HG03159 (cell line): ENCODE results near the gene EMC1.
"Not testable (repeated sequence)": the region's sequence is repeated elsewhere in the genome, so short reads cannot be mapped to it uniquely, and the experiment has no call there.

Source experiments
- ATAC-seq: cut with Tn5 transposase; IDR thresholded peaks from one replicate; pipeline ENCODE4 v1.9.1; 2021; ENCODE audit warnings: mild to moderate bottlenecking, moderate library complexity; ENCODE audit not compliant: unreplicated experiment

EMC1 gene

DNA sequence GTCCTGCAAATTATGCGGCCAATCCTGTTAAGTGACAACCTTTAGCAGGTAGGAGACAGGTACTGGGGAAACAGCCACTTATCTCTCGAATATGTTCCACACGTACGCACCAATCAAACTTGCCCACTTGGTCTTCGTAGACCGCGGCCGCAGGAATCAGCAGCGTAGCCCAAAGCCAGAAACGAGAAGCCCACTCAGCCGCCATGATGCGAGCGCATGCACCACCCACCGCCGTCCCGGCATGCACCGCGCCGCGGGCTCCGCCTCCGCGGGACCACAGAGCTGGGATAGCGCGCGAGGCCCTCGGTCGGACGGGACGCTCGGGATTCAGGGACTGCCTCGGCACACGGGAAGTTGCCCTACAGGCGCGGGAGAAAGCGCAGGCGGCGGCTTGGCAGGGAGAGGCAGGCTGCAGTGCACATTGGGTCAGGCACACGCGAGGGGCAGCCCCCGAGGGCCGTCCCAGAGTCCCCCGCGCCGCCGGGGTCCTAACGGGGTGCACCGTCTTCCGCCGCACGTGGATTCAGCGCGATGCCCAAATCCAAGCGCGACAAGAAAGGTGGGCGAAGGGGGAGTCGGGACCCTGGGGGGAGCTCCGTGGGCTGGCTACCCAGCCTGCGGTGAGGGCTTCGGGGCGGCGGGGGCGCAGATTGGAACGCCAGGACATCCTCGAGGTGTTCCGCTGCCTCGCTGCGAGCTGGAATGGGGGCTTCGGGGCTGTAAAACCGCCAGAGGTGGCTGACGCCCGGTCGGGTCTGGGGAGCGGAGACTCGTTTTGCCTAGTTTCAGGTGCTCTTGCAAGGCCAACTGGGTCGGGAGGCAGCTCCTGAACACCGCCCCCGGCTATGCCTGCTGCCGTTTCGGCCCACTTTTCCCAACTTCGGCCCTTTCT lies at the start of gene EMC1, which contains the start of gene MRTO4:
Gene EMC1, minus strand, starts transcription at position 220 of the 892 bp plus-strand sequence. Its CDS starts 15 bp downstream, at position 205.
Gene MRTO4, plus strand, starts transcription at position 501 of the 892 bp plus-strand sequence. Its CDS starts 31 bp downstream, at position 532.
- peak; percentile 81 for ATAC-seq

DNA sequence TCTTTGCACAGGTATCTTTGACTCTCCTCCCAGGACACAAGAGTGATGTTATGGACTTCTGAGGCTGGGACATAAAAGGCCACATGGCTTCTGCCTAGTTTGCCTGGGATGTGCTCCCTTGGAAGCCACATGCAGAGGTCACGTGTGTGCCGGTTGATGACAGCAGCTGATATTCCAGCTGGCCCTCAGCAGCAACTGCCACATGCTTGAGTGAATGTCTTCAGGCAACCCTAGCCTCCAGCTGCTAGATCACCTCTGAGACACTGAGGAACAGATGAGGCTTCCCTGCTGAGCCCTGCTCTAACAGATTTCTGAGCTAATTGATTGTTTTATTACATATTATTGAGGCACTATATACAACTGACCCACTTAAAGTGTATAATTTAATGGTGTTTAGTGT lies 48.9 kb upstream of the EMC1 start:
- no peak for ATAC-seq

DNA sequence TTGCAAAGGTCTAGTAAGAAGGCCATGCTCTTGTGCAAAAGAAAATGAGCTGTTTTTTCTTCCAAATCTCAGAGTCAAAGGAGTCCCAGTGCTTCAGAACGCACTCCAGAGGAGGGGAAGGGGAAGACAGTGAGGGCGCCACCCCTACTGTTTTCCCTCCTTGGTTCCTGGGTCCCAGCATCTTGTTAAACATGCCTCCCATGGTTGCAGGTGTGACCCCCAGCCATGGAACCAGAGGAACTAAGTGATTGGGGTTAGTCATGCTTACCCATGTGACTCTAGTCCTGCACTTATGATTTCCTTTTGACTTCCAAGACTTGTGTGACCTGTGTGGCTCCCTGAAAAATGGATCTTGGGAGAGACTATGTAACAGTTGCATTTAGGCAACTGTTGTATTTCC lies 43.3 kb upstream of the EMC1 start:
- ATAC-seq: no peak

DNA sequence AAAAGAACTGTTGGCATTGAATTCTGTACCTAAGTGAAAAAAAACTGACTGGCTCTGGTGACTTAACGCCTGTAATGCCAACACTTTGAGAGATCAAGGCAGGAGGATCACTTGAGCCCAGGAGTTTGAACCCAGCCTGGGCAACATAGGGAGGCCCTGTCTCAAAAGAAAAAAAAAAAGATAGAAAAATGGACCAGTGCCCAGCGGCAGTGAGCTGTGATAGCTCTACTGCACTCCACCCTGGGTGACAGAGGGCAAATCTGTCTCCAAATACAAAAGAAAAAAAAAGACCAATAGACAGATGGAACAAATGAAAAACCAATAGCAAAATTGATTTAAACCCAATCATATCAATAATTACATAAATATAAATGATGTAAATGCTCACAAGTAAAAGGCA lies 37.9 kb upstream of the EMC1 start:
- ATAC-seq: no peak

GRCh38 chr1:19288324-19289241 lies 37.3 kb upstream of the EMC1 start, which contains the start of gene AKR7A3:
Gene AKR7A3, minus strand, starts transcription at chr1:19288770. Its CDS starts 61 bp downstream, at chr1:19288709.
- ATAC-seq: not testable (repeated sequence)

DNA sequence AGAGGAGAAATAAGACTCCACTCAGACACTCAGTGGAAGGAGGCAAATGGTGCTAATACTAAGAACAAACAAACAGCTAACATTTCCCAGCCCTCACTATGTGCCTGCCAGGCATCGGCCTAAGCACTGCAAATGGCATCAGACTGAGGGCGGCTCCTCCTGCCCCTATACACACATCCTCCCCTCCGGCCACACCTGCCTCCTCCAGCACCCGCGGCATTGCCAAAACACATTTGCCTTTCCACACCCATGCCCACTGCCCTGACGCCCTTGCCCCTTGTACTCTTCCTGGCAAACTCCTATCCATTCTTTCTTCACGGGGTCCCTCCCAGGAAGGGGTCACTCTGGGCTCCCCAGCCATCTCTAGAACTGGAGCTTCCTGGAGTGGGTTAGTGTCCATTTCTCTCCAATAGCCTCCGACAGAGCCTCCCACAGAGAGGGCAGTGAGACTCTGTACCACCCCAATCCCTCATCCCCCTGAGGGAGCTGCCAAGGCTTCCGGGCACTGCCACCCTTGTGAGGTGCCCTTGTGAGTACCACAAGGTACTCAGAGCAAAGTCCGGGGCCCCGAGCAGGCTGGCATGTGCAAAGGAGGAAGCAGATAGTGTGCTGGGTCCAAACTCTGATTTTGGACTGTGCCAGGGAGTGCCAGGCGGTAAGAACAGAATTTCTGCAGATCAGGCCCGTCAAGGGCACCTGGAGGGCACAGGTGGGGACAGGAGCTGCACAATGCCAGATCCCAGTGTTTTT lies 36.3 kb upstream of the EMC1 start:
- ATAC-seq: no peak

DNA sequence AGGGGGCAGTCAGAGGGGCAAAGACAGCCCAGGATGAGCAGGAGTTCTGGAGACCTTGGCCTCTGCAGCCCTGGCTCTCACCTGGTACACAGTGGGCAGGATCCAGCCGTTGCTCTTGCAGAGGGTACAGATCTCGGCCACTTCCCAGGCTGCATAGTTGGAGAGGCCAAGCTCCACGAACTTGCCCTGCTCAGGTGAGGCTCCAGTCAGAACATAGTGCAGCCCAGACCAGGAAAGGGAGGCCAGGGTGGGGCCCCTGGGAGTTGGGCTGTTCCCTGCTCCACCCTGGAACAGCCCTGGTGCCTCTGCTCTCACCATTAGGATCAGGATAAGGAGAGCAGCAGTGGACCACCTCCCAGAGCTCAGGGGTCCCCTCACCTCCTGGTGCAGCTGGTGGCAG lies 34.5 kb upstream of the EMC1 start:
- not testable (repeated sequence) for ATAC-seq

DNA sequence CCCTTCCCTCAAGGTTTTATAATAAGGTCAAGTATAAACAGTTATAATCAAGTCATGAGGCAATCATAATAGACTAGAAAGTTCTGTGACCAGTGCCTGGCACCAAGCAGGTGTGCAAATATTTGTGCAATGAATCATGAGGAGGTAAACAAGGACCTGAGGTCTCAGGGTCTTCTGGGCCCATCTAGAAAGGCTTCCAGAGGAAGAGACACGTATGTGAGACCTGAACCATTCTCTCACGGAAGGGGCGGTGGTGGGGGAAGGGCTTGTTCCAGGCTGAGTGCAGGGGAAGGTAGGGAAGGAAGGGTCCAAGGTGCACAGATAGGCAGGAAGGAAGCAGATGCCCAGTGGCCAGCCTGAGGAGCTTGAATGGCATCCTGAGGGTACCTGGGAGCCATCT lies 34.0 kb upstream of the EMC1 start:
- ATAC-seq: not testable (repeated sequence)

DNA sequence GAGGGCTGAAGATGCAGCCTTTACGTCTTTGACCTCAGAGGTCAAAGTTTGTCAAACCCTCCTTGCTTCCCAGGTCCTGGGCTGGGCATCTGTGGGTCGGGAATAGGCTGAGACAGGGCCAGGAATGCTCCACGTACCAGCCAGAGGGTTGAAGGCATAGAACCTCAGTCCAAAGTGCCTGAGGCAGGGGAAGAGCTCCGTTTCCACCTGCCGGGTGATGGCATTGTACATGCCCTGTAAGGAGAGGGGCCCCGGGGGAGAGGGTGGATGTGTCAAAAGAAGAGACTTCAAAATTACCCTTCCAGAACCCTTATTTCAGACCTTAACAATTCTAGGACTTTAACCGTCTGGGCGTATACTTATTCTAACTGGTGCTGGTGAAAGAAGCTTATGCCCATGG lies 33.6 kb upstream of the EMC1 start:
- no peak for ATAC-seq

- ATAC-seq: no peak
Observed at GRCh38 chr1:19283891-19284290, 32.6 kb upstream of the EMC1 start.

- no peak for ATAC-seq
Observed at GRCh38 chr1:19274636-19275035, 23.3 kb upstream of the EMC1 start.

- ATAC-seq: not testable (repeated sequence)
Observed at GRCh38 chr1:19273844-19274531, 22.7 kb upstream of the EMC1 start.

DNA sequence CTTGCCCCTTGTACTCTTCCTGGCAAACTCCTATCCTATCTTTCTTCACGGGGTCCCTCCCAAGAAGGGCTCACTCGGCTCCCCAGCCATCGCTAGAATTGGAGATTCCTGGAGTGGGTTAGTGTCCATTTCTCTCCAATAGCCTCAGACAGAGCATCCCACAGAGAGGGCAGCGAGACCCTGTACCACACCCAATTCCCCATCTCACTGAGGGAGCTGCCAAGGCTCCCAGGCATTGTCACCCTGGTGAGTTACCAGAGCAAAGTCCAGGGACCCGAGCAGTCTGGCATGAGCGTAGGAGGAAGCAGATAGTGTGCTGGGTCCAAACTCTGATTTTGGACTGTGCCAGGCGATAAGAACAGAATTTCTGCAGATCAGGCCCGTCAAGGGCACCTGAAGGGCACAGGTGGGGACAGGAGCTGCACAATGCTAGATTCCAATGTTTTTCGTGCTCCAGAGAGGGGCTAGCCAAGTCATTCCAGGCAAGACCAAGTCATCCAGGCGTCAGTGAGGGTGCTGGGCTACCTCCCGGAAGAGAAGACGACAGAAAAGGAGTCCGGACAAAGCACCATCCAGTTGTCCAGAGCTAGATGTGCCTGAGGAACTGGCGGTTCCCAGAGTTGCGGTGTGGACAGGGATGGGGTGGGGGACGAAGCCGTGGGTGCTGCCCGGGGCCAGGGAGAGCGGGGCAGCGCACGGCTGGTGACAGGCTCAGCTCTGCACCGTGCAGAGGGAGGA lies 22.0 kb upstream of the EMC1 start:
- no peak for ATAC-seq

GRCh38 chr1:19272064-19272463 lies 20.7 kb upstream of the EMC1 start:
- no peak for ATAC-seq

DNA sequence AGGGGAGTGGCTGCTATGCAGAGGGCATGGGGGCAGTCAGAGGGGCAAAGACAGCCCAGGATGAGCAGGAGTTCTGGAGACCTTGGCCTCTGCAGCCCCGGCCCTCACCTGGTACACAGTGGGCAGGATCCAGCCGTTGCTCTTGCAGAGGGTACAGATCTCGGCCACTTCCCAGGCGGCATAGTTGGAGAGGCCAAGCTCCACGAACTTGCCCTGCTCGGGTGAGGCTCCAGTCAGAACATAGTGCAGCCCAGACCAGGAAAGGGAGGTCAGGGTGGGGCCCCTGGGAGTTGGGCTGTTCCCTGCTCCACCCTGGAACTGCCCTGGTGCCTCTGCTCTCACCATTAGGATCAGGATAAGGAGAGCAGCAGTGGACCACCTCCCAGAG lies 19.0 kb upstream of the EMC1 start:
- ATAC-seq: not testable (repeated sequence)

DNA sequence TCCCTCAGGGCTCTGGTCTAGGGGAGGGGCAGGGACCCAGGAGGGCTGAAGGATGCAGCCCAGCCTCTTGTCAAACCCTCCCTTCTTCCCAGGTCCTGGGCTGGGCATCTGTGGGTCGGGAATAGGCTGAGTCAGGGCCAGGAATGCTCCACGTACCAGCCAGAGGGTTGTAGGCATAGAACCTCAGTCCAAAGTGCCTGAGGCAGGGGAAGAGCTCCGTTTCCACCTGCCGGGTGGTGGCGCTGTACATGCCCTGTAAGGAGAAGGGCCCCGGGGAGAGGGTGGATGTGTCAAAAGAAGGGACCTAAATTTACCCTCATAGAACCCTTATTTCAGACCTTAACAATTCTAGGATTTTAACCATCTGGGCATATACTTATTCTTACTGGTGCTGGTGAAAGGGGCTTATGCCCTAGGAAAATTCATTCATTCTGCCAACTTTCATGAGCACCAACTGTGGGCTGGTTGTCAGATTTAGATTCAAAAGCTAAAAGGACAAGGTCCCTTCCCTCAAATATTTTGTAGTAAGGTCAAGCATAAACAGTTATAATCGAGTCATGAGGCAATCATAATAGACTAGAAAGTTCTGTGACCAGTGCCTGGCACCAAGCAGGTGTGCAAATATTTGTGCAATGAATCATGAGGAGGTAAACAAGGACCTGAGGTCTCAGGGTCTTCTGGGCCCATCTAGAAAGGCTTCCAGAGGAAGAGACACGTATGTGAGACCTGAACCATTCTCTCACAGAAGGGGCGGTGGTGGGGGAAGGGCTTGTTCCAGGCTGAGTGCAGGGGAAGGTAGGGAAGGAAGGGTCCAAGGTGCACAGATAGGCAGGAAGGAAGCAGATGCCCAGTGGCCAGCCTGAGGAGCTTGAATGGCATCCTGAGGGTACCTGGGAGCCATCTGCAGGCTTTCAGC lies 18.4 kb upstream of the EMC1 start:
- not testable (repeated sequence) for ATAC-seq

GRCh38 chr1:19268445-19268844 lies 17.1 kb upstream of the EMC1 start:
- no peak for ATAC-seq

- ATAC-seq: no peak
Observed at GRCh38 chr1:19262744-19263143, 11.4 kb upstream of the EMC1 start.
